BJ (cell line): Measurements from ENCODE around the gene SCN1B. TPM values are rescaled to one million over a fixed set of nuclear protein-coding genes. Genes with fewer than 3 reads are reported as not detected.

Source experiments
- CTCF ChIA-PET: fragments of 350-600 bp; formaldehyde crosslinking; extraction: SDS; loops from one replicate; lab custom pipeline; 2021; ENCODE audit warnings: antibody characterized with exemption, inconsistent platforms; lab: Yijun Ruan, JAX
- POLR2A ChIA-PET: fragments of 300-600 bp; sonication (Branson Sonifier 250); formaldehyde crosslinking; extraction: SDS; loops from one replicate; lab custom pipeline; 2021; ENCODE audit warnings: antibody characterized with exemption; lab: Charles Lee
- DNase-seq: peaks from one replicate; pipeline ENCODE4 v3.0.0-alpha.2; 2011; ENCODE audit warnings: low read depth
- H3K27me3 ChIP-seq: 2 replicates; pipeline ENCODE4 v1.6.0; 2011; ENCODE audit warnings: low read length; ENCODE audit not compliant: control insufficient read depth, insufficient read depth
- H3K36me3 ChIP-seq: 2 replicates; pipeline ENCODE4 v1.5.1; 2011; ENCODE audit warnings: low read length; ENCODE audit not compliant: control insufficient read depth, insufficient read depth
- H3K4me3 ChIP-seq: 2 replicates; pipeline ENCODE4 v1.5.1; 2011; ENCODE audit warnings: low read depth, mild to moderate bottlenecking, control low read depth, low read length
- CTCF ChIP-seq: IDR thresholded peaks from 2 replicates; pipeline ENCODE4 v1.5.1; 2011; ENCODE audit warnings: low read depth, mild to moderate bottlenecking, control low read depth, inconsistent platforms, low read length, moderate library complexity; ENCODE audit not compliant: insufficient read depth
- polyA plus RNA-seq: library from polyadenylated mRNA; depleted of rRNA; stranded (reverse); fragments of >200 nt; gene quantifications from 2 replicates; pipeline ENCODE4 v1.2.3, GENCODE V29; 2011

SCN1B gene
- polyA plus RNA-seq, 1 experiment: 9.5 TPM

GRCh38 chr19:35083691-35084508, 53.6 kb downstream of the SCN1B start:
- ChIA-PET CTCF (interaction anchor here (1.0 to 5.1 kb wide), 2 partner anchors 17 to 111 kb away, joined by 4 to 43 read pairs; no protein-coding TSS in a partner anchor), POLR2A (no interaction called here)
- no peak for TF ChIP-seq CTCF
- Histone ChIP-seq H3K36me3 (no peaks in the 10 kb centered on the region), H3K27me3 (no peaks in the 10 kb centered on the region), H3K4me3 (no peak overlapping the region)
- DNase-seq: no peak

GRCh38 chr19:35084509-35084762, 54.2 kb downstream of the SCN1B start:
- no peak for DNase-seq
- ChIA-PET POLR2A (no interaction called here), CTCF (interaction anchor here (1.0 to 5.1 kb wide), 2 partner anchors 17 to 112 kb away, joined by 4 to 43 read pairs; no protein-coding TSS in a partner anchor)
- Histone ChIP-seq H3K4me3 (no peak overlapping the region), H3K27me3 (no peaks in the 10 kb centered on the region), H3K36me3 (no peaks in the 10 kb centered on the region)
- TF ChIP-seq CTCF: no peak

- TF ChIP-seq CTCF: no peak
- ChIA-PET POLR2A (no interaction called here), CTCF (interaction anchor here (0.9 to 5.1 kb wide), 6 partner anchors 19 to 113 kb away, joined by 3 to 43 read pairs (median 10); partner anchors contain the start of gene LGI4)
- no peaks in the 10 kb centered on the region for H3K27me3 ChIP-seq
- DNase-seq: no peak
- H3K36me3 ChIP-seq: no peaks in the 10 kb centered on the region
- H3K4me3 ChIP-seq: no peak overlapping the region
These were observed 55.7 kb downstream of the SCN1B start for GRCh38 chr19:35085947-35086346.

- ChIA-PET POLR2A (no interaction called here), CTCF (interaction anchor here (0.9 to 5.1 kb wide), 6 partner anchors 14 to 114 kb away, joined by 3 to 43 read pairs (median 10); partner anchors contain the start of gene LGI4)
- no peak for TF ChIP-seq CTCF
These were observed 56.2 kb downstream of the SCN1B start for GRCh38 chr19:35086455-35086854.

GRCh38 chr19:35087393-35087792, 57.1 kb downstream of the SCN1B start:
- Histone ChIP-seq H3K27me3 (no peaks in the 10 kb centered on the region), H3K4me3 (no peak overlapping the region), H3K36me3 (no peaks in the 10 kb centered on the region)
- DNase-seq: no peak
- CTCF ChIA-PET: interaction anchor here (0.5 to 5.1 kb wide), 10 partner anchors 15 to 1339 kb away, joined by 3 to 43 read pairs (median 4); partner anchors contain the start of gene LGI4
- no peak for TF ChIP-seq CTCF
- POLR2A ChIA-PET: no interaction called here

More at GRCh38 chr19:35086455-35086854, 56.2 kb downstream of the SCN1B start:
- H3K36me3 ChIP-seq: no peaks in the 10 kb centered on the region
- H3K4me3 ChIP-seq: no peak overlapping the region
- no peak for DNase-seq
- no peaks in the 10 kb centered on the region for H3K27me3 ChIP-seq
